HL-60 (cell line): ENCODE data around the gene RBL2.

Experiments
- GABPA ChIP-seq: IDR thresholded peaks from 2 replicates; pipeline ENCODE4 v1.6.1; 2012; ENCODE audit warnings: low read depth
- POLR2AphosphoS5 ChIP-seq: IDR thresholded peaks from 2 replicates; pipeline ENCODE4 v1.6.1; 2012; ENCODE audit warnings: low read depth
- SPI1 ChIP-seq: IDR thresholded peaks from 2 replicates; pipeline ENCODE4 v1.6.1; 2012; ENCODE audit warnings: low read depth, mild to moderate bottlenecking, borderline replicate concordance
- TF ChIP-seq, protein P1 (sequence below): IDR thresholded peaks from one replicate; pipeline ENCODE4 v1.5.1; 2011; ENCODE audit warnings: low read length, control low read depth, inconsistent platforms; ENCODE audit not compliant: insufficient read depth
- TF ChIP-seq, protein P2 (sequence below): IDR thresholded peaks from 2 replicates; pipeline ENCODE4 v1.6.1; 2012; ENCODE audit warnings: low read depth; ENCODE audit not compliant: insufficient replicate concordance

DNA sequence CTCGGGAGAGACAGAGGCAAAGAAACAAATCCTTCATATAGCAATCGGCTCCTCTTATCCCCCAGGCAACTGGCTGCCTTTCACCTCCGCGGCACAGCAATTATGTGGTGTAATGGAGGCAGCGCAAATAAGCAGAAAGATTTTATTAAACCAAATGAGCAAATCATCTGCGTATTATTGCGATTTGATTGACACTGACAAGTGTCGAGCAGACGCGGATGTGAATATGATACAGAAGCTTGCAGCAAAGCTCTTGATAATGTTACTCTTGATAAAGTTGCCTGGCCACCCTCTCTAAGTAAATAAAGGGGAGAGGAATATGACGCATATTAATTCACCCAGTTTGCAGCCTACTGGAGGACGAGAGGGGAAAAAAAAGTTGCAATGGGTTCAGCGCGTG is 95.2 kb downstream of the RBL2 start:
- TF ChIP-seq, protein P1, sequence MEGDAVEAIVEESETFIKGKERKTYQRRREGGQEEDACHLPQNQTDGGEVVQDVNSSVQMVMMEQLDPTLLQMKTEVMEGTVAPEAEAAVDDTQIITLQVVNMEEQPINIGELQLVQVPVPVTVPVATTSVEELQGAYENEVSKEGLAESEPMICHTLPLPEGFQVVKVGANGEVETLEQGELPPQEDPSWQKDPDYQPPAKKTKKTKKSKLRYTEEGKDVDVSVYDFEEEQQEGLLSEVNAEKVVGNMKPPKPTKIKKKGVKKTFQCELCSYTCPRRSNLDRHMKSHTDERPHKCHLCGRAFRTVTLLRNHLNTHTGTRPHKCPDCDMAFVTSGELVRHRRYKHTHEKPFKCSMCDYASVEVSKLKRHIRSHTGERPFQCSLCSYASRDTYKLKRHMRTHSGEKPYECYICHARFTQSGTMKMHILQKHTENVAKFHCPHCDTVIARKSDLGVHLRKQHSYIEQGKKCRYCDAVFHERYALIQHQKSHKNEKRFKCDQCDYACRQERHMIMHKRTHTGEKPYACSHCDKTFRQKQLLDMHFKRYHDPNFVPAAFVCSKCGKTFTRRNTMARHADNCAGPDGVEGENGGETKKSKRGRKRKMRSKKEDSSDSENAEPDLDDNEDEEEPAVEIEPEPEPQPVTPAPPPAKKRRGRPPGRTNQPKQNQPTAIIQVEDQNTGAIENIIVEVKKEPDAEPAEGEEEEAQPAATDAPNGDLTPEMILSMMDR = no peak
- TF ChIP-seq GABPA (no peak), POLR2AphosphoS5 (no peak), SPI1 (no peak)
- TF ChIP-seq, protein P2, sequence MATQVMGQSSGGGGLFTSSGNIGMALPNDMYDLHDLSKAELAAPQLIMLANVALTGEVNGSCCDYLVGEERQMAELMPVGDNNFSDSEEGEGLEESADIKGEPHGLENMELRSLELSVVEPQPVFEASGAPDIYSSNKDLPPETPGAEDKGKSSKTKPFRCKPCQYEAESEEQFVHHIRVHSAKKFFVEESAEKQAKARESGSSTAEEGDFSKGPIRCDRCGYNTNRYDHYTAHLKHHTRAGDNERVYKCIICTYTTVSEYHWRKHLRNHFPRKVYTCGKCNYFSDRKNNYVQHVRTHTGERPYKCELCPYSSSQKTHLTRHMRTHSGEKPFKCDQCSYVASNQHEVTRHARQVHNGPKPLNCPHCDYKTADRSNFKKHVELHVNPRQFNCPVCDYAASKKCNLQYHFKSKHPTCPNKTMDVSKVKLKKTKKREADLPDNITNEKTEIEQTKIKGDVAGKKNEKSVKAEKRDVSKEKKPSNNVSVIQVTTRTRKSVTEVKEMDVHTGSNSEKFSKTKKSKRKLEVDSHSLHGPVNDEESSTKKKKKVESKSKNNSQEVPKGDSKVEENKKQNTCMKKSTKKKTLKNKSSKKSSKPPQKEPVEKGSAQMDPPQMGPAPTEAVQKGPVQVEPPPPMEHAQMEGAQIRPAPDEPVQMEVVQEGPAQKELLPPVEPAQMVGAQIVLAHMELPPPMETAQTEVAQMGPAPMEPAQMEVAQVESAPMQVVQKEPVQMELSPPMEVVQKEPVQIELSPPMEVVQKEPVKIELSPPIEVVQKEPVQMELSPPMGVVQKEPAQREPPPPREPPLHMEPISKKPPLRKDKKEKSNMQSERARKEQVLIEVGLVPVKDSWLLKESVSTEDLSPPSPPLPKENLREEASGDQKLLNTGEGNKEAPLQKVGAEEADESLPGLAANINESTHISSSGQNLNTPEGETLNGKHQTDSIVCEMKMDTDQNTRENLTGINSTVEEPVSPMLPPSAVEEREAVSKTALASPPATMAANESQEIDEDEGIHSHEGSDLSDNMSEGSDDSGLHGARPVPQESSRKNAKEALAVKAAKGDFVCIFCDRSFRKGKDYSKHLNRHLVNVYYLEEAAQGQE = no peak
